CD4-positive, alpha-beta T cell treated with Interleukin-10 for 1 hour (primary cell): Measurements from ENCODE around the gene CFAP53.
"Not testable (repeated sequence)": the region's sequence is repeated elsewhere in the genome, so short reads cannot be mapped to it uniquely, and the experiment has no call there.

Source experiments
- DNase-seq: peaks from one replicate; pipeline ENCODE4 v3.0.0-alpha.2; 2020

CFAP53 gene

DNA sequence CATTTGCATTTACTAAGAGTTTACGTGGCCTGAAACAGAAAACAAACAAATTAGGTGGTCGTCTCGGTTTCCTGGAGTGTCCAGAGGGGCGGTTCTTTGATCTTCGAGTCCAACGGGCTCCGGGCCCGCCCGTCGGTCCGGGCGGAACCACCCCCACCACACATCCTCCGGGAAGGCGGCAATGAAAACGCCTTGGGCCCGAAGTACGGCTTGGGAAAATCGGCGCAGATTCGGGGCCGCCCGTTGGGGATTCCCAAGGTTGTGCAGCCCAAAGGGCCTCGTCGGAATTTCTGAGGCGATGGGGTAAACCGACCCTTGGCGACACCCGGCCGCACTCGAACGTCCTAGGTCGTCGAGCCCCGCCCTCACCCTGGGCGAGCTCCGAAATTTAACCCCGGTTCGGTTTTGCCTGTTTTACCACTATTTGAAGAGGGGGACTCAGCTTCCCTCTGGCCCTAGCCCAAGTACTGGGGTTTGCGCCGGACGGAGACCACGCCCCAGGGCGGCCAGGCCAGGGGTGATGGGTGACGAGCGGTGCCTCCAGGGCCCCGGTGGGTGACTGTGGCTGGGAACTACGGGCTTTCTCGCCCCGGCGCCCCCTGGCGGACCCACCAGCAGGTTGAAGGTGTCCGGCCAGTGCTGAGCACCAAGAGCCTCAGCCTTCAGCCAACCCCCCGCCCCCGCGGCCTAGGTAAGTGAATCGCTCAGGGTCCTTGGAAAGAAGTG, 1.9 kb upstream of the CFAP53 start:
- DNase-seq, result peak; percentile 82

DNA sequence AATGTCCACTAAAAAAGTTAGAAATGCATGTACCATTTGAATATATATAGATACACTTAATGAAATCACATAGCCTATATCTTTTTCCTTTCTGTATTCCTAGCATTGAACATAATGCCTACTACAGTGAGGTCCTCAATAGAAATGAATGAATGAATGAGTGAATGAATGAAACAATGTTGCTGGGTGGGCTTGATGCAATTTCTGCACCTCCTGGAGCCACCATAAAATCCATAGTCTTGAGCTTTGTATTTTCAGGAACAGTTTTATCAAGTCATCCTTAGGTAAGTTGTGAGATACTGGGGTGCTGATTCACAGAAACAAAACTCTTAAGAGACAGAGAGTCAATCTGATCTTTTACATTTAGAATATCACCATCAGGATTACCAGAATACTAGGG, 3.3 kb downstream of the CFAP53 start:
- no peak for DNase-seq

DNA sequence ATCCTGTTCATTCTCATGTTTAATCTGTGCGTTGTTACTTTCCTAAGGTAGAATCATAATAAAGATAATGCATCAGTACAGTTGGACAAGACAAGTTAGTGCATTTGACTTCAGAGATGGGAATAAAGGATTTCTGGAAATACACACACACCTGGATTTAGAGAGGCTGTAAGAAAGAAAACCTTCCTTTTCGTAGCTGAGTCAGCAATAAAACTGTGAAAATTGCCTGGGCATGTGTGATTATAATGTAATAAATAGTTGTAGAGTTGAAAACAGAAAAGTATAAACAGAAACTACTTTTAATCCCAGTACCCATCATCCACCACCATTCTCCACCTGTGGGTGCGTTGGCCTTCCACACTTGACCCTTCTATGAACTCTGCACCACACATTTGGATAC, 15.4 kb downstream of the CFAP53 start:
- DNase-seq, result no peak

DNA sequence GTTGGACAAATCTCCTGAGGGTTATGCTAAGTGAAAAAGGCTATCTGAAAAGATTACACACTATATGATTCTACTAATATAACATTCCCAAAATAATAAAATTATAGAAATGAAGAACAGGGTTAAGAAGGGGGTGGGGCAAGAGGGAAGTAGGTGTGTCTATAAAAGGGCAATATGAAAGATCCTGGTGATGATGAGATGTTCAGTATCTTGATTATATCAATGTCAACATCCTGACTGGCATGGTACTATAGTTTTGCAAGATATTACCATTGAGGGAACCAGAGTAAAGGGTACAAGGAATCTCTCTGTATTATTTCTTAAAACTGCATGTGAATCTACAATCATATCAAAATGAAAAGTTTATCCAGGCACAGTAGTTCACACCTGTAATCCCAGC, 16.7 kb downstream of the CFAP53 start:
- no peak for DNase-seq

DNA sequence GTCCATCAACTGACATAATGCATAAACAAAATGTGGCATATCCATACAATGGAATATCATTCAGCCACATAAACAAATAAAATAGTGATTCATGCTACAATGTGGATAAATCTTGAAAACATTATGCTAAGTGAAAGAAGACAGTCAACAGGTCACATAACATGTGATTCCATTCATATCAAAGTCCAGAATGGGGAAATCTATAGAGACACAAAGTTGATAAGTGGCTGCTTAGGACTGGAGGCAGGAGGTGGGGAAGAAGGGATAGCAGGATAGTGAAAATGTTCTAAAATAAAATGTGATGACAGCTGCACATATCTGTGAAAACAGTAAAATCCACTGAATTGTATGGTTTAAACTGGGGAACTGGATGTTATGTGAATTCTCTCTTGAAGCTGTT, 18.7 kb downstream of the CFAP53 start:
- no peak for DNase-seq

DNA sequence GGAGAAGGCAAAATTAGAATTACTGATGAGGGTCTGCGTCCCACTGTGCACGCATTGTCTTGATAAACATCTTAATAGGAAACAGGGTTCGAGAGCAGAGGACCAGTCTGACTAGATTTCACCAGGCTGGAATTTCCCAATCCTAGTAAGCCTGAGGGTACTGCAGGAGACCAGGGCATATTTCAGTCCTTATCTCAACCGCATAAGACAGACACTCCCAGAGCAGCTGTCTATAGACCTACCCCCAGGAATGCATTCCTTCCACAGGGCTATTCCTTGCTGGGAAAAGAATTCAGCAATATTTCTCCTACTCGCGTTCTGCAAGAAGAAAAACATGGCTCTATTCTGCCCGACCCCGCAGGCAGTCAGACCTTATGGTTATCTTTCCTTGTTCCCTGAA, 24.5 kb downstream of the CFAP53 start:
- DNase-seq, result not testable (repeated sequence)

DNA sequence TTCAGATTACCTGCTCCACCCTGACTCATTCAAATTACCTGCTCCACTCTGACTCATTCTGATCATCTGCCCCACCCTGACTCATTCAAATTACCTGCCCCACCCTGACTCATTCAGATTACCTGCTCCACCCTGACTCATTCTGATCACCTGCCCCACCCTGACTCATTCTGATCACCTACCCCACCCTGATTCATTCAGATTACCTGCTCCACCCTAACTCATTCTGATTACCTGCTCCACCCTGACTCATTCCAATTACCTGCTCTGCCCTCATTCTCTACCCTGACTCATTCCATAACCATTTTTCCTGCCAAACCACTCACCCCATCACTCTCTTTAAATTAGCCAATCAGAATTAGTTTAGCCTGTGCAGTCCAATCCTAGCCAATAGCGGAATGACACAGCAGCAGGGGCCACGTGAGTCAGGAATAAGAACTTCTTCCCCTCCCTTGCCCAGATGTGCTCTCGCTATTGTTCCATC, 26.2 kb downstream of the CFAP53 start:
- DNase-seq, result no peak

DNA sequence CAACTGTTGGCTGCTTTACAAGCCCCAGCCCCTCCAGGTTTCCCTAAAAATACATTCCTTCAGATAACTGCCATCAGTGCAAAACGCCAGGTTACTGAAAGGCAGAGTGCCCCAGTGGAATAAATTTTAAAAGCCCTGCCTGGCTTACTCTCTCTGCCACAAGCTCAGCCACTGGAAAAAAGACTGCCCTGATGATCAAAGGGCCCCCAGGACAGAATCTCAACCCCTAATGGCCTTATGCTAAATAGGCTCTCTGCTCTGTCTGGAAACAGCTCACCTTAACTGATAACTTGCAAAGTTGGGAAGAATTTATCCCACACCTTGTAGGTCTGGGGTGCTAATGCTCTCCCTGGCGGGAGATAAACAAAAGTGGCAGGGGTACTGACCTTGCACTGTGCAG, 33.9 kb downstream of the CFAP53 start:
- no peak for DNase-seq

DNA sequence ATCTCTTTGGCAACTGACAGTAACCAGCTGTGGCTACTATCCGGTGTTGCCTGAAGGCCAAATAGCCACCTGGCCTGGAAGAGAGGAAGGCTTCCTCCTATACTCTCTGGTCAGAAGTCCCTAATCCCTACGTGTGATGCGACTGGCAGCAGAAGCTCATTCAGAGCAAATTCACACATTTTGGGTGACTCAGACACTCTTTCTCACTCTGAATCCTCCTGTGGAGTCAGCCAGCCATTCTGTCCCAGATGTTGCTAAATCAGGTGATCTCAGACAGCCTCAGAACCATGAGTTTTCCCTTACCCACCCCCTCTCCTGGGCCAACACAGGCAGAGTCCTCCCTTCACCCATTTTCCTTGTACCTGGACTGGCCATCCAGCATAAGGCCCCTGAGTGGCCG, 34.7 kb downstream of the CFAP53 start:
- no peak for DNase-seq

DNA sequence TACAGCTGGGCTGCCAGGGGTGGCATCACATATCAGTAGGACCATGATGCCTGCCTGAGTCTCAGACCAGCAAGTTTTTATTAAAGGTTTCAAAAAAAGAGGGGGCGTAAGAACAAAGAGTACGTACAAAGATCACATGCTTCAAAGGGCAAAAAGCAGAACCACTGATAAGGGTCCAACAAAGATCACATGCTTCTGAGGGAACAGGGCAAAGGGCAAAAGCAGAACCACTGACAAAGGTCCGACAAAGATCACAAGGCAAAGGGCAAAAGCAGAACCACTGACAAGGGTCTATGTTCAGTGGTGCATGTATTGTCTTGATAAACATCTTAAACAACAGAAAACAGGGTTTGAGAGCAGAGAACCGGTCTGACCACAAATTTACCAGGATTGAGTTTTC, 46.0 kb downstream of the CFAP53 start:
- not testable (repeated sequence) for DNase-seq

DNA sequence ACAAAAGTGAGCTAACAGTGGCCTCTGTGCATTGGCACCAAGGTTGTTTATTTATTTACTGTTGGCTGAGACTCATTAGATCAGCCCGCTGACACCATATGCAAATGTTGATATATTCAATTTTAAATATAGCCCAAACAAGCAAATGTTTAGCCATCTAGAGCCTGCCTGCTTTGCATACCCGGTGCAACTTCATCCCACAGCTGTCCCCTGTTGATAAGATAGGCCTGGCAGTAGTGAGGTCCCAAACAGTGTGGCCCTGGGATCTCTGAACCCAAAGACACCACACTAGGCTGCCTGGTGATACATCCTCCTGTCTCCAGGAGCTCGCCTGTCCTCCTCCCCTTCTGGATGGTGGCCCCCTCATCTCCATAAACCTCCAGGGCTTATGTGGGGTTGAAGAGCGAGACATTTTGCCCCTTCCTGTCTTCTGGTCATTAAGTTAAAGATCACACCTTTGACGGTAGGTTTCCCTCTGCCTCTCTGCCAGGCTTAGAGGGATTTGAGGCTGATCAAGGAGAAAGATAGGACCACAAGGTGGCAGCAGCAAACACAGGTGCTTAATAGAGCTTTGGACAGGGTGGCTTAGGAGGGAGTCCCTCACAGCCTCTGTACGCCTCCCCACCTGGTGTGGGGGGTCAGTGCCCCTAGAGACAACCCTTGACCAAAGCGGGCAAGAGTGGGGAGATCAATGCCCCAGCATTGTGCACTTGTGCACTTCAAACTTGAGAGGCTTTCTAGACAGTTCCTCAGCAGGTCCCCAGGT, 47.7 kb downstream of the CFAP53 start:
- DNase-seq, result peak; percentile 44

DNA sequence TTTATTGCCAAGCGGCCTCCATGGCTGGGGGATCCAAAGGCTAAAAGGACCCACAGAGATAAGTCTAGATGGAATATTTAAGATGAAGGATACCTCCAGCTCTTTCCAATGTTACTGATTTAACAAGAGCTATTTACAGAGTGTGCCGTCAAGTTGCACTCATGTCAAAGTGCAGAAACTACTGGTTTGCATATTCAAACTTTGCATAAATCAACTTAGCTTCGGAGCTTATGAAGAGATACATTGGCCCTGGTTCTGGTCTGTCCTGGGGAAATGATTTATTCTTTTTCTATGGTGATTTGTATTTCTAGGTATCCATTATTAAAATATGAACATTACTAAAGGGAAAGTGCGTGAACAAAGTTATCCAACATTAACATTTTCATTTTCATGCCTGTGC, 57.0 kb downstream of the CFAP53 start:
- no peak for DNase-seq

DNA sequence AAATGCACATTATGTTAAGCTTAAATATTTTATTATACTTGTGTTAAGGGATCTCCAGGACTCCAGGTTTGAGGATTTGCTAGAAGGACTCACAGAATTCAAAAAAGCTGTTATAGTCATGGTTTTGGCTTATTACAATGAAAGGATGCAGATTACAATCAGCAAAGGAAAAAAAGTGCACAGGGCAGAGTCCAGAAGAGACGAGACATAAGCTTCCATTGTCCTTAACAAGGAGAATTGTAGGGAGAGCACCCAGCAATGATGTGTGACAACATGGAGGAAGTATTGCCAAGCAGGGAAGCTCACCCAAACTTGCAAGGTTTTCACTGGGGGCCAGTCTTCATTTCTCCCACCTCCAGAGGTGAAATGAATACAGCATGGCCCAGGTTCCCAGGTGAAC, 58.6 kb downstream of the CFAP53 start:
- no peak for DNase-seq

DNA sequence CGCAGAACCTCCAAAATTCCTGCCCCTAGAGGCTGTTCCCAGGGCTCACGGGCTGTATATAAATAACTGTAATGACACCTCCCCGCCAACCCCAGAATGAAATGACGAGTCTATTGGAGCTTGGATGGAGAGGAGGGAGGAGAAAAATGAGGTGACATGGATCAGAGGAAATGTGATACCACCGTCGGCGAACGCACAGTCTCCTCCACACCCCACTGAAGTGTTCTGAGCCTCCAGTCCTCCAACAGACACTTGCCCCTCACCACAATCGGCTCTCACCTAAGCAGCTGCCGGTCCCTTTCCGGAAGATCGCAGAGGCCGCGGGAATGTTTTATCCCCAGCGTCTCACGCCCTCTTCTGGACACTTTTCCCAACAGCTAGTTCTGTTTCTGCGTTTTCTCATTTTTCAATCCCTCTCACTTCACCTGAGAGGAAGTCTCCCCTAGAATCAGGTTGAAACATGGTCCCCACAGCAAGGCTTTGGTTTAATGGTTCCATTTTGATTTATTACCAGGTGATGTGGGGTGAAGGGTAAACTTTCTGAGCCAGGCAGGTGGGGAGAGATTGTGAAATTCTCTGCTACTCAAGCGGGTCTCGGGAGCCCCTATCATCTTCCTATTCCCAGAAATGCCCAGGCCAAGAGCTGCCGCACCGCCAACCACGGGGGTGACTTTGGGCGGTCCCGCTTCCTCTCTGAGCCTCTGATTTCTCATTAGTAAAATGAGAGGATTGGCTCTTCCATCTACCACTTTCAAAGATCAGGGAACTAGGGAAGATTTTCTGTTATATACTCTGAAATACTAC, 62.3 kb downstream of the CFAP53 start:
- peak; percentile 6 for DNase-seq

DNA sequence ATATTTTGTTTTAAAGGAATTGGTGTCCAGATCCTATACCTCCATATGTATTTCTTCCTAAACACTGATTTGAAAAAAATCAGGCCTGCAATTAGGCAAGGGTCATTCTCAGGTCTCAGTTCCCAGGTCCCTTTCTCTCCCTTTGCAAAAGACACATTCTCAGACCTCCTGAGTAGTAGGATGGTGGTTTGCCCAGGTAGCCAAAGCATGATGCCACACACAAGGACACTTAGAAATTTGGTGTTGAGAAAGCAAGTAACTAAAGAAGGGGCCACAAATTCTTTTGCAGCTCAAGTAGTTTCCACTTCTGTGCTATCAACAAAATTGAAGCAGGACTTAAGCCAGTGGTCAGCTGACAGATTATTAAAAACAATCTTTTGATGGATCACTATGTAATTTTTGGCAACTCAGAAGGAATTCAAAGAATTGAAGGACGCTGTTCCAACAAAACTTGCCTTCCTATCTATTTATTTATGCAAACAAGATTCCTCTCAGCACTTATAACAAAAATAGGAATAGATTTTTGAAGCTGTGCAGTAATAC, 64.7 kb downstream of the CFAP53 start:
- DNase-seq, result no peak

DNA sequence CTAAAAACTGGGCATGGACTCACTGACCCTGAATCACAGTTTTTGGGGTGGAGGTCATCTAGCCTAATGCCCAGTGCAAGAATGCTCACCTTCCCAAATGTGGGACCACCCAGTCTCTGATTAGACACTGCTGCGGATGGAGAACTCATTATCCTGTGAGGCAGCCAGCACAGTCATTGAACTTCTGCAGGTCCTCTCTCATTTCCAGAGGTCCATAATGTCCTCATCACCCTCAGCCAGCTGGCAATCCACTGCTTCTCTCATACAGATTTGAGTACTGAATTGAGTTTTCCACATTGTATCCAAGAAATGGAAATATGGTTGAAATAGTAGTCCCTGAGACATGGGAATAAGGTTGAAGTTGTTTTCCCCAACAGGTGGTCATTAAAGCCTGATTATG, 66.4 kb downstream of the CFAP53 start:
- DNase-seq, result no peak

DNA sequence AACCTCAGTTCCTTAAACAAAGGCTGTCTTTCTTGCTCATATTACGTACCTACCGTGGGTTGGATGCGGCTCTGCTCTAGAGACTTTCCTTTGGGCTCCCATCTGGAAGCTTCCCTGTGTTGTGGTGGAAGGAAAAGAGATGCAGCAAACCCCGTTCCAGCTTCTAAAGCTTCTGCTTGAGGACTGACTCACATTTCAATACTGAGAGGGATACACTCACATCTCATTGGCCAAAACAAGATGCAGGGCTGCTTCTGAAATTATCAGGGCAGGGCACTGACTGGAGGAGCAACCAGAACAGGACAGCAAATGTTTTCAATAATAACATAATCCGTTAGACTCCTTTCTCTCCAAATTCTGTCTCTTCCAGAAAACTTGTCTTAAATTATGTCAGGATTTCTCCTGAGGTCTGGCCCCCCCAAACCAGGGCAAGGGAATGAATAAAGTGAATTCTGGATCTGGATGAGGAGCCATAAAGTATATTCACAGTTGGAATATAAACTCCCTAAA, 66.9 kb downstream of the CFAP53 start:
- DNase-seq, result no peak

DNA sequence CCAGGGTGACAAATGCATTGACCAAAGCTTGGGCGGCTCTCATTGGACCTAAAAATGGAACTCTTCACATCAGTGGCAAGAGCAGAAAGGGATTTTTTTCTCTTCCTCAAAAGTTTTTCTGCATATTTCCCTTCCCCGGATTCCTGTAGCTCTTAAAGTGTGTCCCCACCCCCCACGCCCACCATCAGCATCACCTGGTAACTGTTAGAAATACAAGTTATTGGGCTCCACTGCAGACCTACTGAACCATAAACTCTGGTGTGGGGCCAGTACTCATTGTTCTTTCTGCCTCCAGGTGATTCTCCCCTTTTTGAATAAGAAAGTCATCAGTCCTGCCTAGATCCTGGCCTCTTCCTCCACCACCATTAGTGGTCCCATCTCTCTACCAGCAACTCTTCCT, 70.0 kb downstream of the CFAP53 start:
- no peak for DNase-seq

DNA sequence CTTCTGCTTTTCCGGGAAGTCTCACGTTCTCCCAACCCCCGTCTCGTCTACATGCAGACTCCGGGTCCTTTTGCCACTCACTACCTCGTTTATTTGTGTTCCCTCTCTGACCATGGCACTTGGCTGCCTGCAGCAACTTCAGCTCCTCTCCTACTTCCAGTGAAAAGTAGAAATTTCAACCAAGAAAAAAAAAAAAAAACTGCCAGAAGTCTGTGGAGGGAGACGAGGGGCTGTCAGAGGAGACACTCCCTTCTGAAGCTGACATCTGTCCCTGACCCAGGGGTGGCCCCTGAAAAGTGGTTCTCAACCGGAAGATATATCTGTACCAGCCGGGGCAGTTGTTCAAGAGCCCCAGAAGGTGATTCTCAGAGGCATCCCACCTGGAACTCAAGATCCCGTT, 70.6 kb downstream of the CFAP53 start:
- no peak for DNase-seq

DNA sequence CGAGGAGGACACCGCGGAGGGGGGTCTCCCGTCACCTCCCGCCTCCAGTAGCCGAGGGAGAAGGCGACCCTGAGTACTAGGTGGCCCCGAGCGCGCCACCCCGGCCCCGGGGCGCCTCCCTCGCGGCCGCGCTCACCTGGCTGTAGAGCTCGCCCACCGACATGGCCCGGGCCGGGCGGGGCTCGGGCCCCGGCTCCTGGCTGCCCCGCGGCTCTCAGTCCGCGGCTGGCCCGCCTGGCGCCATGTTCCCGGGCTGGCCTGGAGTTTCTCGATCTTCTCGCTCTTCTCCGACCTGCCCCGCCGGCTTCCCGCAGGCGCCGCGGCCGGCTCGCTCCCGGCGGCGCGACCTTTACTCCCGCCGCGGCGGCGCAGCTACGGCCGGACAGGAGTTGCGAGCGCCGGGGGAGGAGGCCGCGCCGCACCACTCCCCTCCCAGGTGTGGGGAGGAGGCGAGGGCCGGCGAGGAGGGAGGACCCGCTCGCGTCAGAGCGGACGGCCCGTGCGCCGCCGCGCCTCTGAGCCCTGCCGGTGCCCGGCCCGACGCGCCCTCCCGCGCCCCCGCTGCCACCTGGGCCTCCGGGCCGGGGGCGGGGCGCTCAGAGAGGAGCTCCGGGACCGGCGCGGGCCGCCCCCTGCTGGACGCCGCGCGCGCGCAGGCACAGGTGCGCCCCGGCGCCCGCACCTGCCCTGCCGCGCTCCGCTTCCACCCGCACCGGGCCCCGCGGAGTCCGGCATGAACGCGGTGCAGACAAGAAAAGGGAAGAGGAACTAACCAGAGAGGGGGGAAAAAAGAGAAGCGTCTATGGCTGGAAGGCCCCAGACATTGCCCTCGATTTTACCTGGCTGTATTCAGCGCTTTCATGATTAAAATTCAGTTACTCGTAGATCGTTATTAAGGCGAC, 71.4 kb downstream of the CFAP53 start, which contains the start of gene MYO5B:
TSS of gene MYO5B (minus strand) at position 517 of the 902 bp plus-strand sequence. CDS start at position 163, 354 bp downstream.
- DNase-seq, result peak; percentile 36

DNA sequence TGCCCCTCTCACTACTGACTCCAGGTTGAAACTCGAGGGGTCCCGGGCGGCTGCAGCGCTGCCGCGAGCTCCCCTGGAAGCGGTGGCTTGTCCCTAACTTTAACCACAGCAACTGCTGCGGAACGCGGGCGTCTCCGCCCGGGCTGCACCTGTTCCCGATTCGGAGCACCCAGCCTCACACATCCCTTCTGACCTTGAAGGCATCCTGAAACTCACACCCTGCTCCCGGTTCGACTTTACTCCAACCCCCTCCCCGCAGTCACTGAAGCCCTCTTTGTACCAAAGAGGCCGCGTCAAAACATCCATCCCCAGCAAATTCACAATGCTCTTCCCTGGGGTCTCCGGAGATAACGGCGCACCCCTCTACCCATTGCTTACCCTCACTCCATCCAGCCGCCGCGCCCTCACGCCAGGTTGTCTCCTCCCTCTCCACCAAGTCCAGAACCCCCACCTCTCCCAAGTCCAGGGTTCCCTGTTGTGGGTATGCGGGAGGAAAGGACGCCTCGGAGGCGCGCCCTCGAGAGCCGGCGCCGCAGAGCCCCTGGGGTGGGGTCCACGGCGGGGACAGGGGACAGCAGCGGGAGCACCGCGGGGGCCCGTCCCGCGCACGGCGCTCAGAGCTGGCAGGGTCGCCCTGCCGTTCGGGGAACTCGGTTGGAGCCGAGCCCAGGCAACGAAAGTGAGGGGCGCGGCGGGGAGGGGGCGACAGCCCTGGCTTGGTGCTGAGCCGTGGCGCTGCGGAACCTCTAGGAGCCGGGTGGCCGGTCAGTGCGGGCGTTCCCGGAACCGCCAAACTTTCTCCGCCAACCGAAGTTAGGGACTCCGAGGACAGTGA, 72.3 kb downstream of the CFAP53 start:
- no peak for DNase-seq
